ENCODE data around the gene S100A14. TPM values are rescaled to one million over a fixed set of nuclear protein-coding genes. Genes with fewer than 3 reads are reported as not detected.

Gene S100A14
- polyA plus RNA-seq, 1 donor from 2014 or later: not detected

DNA sequence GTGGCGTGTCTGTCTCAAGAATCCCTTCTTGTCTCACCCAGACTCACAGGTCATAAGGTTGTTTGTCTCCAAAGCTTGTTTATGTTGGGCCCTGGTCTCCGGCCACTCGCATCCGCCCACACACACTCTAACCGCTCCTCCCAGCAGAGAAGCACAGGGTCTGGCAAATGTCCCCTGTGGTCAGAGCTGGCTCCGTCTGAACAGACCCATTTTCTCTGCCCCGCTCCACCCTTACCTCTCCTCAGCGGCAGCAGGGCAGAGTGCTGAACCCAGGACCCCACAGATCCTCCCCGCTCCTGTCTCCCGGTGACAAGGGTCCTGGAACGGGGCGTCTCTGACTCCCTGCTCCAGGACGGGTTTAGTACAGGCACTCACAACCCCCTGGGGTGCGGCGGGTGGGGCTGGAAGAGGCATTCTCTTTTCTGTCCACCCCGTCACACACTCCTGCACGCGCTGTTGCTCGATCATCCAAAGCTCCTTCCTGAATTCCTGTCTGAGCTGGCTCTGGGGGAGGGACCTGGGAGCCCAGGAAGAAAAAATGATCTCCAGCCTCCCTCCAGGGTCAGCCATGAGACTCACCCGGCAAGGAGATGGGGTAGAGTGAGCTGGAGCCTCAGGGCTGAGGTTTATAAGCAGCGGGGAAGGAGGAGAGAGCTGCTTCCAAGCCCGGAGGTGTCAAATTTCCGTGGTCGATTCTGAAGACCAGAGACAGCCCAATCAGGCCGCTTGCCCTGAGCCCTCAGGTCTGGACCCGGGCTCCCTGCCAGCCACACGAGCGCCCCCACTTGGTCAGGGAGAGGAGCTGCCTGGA, 11.0 kb upstream of the S100A14 start, which contains the start of gene S100A13:
S100A13 (minus strand) TSS at position 602 of the 811 bp plus-strand sequence. CDS start 1,033 bp downstream, outside the sequence.
- Histone ChIP-seq H3K9ac (ENCODE audit: low read length) (no peak within 1 kb of the TSS), H3K4me2 (ENCODE audit: low read length) (no peak within 1 kb of the TSS), H2AFZ (ENCODE audit: low read depth, low read length) (peak within 1 kb of the TSS; percentile 43)

DNA sequence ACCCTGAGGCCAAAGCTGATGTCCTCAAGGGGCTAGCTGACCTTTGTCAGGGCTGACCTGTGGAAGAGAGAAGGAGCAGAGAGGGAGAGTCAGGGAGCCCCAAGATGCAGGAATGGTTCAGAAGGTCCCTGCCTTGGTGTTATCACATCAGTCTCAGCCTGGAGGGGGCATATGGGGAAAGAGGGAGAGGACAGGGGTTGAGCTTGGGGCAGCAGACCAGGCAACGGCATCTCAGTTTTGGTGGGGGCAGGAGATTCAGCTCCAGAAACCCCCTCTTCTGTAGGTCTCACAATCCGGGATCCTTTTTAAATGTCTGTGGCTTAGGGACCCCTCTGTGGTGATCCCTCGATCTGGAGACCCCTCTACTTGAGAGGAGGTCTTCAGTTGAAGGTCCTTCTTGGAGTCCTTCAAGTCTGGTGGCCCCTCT, 10.4 kb upstream of the S100A14 start:
- Histone ChIP-seq H3K27ac (ENCODE audit: low read length) (no peak overlapping the region), H3K79me2 (replicated peaks; ENCODE audit: insufficient read depth, low read length) (no peaks in the 10 kb centered on the region), H4K20me1 (ENCODE audit: insufficient read depth) (no peaks in the 10 kb centered on the region), H3F3A (ENCODE audit: insufficient read depth, low read length, poor library complexity, severe bottlenecking) (no peaks in the 10 kb centered on the region), H3K9me2 (ENCODE audit: insufficient read depth, low read length) (no peaks in the 10 kb centered on the region), H3K4me2 (ENCODE audit: low read length) (no peak overlapping the region), H3K27me3 (ENCODE audit: insufficient read depth, low read depth, low read length) (no peaks in the 10 kb centered on the region), H2AFZ (ENCODE audit: low read depth, low read length) (no peak overlapping the region), H3K36me3 (ENCODE audit: insufficient read depth, low read length) (no peaks in the 10 kb centered on the region), H3K9me3 (ENCODE audit: low read length) (no peaks in the 10 kb centered on the region), H3K4me3 (ENCODE audit: low read length) (no peak overlapping the region), H3K9ac (ENCODE audit: low read length) (no peak overlapping the region)
- TF ChIP-seq POLR2AphosphoS5 (IDR thresholded peaks at IDR 0.05) (no peak), EZH2 (IDR thresholded peaks at IDR 0.05; ENCODE audit: borderline replicate concordance, insufficient read depth, low read length, poor library complexity, severe bottlenecking) (no peak), CTCF (IDR thresholded peaks at IDR 0.05; ENCODE audit: poor library complexity, severe bottlenecking) (no peak), MXI1 (conservative IDR thresholded peaks at IDR 0.05; ENCODE audit: poor library complexity, severe bottlenecking) (no peak), TAF1 (IDR thresholded peaks at IDR 0.05; ENCODE audit: low read depth) (no peak), REST (IDR thresholded peaks at IDR 0.05; ENCODE audit: borderline replicate concordance) (no peak), SMC3 (conservative IDR thresholded peaks at IDR 0.05; ENCODE audit: poor library complexity) (no peak), EP300 (conservative IDR thresholded peaks at IDR 0.05; ENCODE audit: poor library complexity, severe bottlenecking) (no peak), RAD21 (conservative IDR thresholded peaks at IDR 0.05) (no peak)

More for the DNA sequence above, 11.0 kb upstream of the S100A14 start, which contains the start of gene S100A13:
- Histone ChIP-seq H3K36me3 (ENCODE audit: insufficient read depth, low read length) (no peaks in the 10 kb centered on the region), H3K9me3 (ENCODE audit: low read length) (no peaks in the 10 kb centered on the region), H3K79me2 (replicated peaks; ENCODE audit: insufficient read depth, low read length) (no peaks in the 10 kb centered on the region), H4K20me1 (ENCODE audit: insufficient read depth) (no peaks in the 10 kb centered on the region), H3K4me3 (ENCODE audit: low read length) (no peak within 1 kb of the TSS), H3K27ac (ENCODE audit: low read length) (no peak within 1 kb of the TSS), H3K9me2 (ENCODE audit: insufficient read depth, low read length) (no peaks in the 10 kb centered on the region), H3F3A (ENCODE audit: insufficient read depth, low read length, poor library complexity, severe bottlenecking) (no peaks in the 10 kb centered on the region), H3K27me3 (ENCODE audit: insufficient read depth, low read depth, low read length) (no peaks in the 10 kb centered on the region)
- peak; percentile 41 for TF ChIP-seq CTCF (IDR thresholded peaks at IDR 0.05; ENCODE audit: poor library complexity, severe bottlenecking)
- no peak for TF ChIP-seq RAD21 (conservative IDR thresholded peaks at IDR 0.05)
